Renal cortex interstitium (tissue), 11 donors: Measurements from ENCODE around the gene COL9A2. TPM values are rescaled to one million over a fixed set of nuclear protein-coding genes. Genes with fewer than 3 reads are reported as not detected.

Source experiments
- DNase-seq, 11 donors: peaks; one replicate each; pipeline ENCODE4 v3.0.0-alpha.2; 2013; ENCODE audit warnings: low read depth in 9 of 11, low spot score in 4 of 11; ENCODE audit errors: extremely low read depth in 1 of 11
- polyA plus RNA-seq, 3 donors: library from polyadenylated mRNA; unstranded; fragments of 120-200 nt; gene quantifications; one replicate each; pipeline ENCODE4 v1.2.1, GENCODE V29; 2013; ENCODE audit not compliant: insufficient read length in 3 of 3

Gene COL9A2
- polyA plus RNA-seq, 3 donors, result 18.5 to 29.4 (median 28.5) TPM

- no peak for DNase-seq
Observed at GRCh38 chr1:40309374-40310128, 7.5 kb downstream of the COL9A2 start.

- no peak for DNase-seq
Observed at GRCh38 chr1:40308036-40308727, 8.9 kb downstream of the COL9A2 start.

- DNase-seq, result no peak
Observed at GRCh38 chr1:40307186-40307585, 9.9 kb downstream of the COL9A2 start.

- DNase-seq, result no peak
Observed at GRCh38 chr1:40306296-40306695, 10.8 kb downstream of the COL9A2 start.

GRCh38 chr1:40305871-40306270, 11.2 kb downstream of the COL9A2 start:
- no peak for DNase-seq

GRCh38 chr1:40305451-40305850, 11.6 kb downstream of the COL9A2 start:
- no peak for DNase-seq

- DNase-seq, result no peak
Observed at GRCh38 chr1:40303790-40304189, 13.3 kb downstream of the COL9A2 start.

- DNase-seq, result no peak
Observed at GRCh38 chr1:40303051-40303771, 13.9 kb downstream of the COL9A2 start.

- DNase-seq, result no peak
Observed at GRCh38 chr1:40302475-40302874, 14.6 kb downstream of the COL9A2 start.

- no peak for DNase-seq
Observed at GRCh38 chr1:40301541-40302299, 15.4 kb downstream of the COL9A2 start.

- no peak for DNase-seq
Observed at GRCh38 chr1:40301066-40301465, 16.0 kb downstream of the COL9A2 start.

- DNase-seq, result no peak
Observed at GRCh38 chr1:40300651-40301050, 16.4 kb downstream of the COL9A2 start.

GRCh38 chr1:40300249-40300567, 16.9 kb downstream of the COL9A2 start:
- no peak for DNase-seq

GRCh38 chr1:40299366-40300248, 17.5 kb downstream of the COL9A2 start:
- no peak for DNase-seq

GRCh38 chr1:40291293-40291692, 25.8 kb downstream of the COL9A2 start:
- DNase-seq, result no peak

GRCh38 chr1:40281853-40282252, 35.2 kb downstream of the COL9A2 start:
- no peak for DNase-seq

GRCh38 chr1:40276122-40276521, 41.0 kb downstream of the COL9A2 start:
- DNase-seq, result no peak

GRCh38 chr1:40274331-40274730, 42.8 kb downstream of the COL9A2 start:
- DNase-seq, result no peak
